ENCODE measurements around the gene NEDD4L.

DNA sequence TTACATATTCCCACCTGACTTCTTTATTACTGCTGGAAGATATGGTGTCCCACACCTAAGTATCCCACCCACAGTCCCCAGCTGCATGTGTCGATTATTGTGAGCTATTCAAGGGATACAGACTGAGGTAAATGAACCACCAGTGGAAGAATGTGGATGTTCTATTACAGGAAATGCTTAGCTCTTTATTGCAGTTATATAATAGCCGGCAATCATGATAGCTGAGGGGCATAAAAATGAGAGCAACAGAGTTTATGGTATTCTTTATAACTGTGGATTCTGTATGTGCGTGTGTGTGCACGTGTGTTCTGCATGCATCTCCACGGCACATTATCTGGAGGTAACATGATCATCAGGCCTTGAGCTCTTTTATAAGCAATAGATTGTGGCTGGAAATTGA lies 198.9 kb downstream of the NEDD4L start:
- TF ChIP-seq EZH2 (IDR thresholded peaks at IDR 0.05; ENCODE audit: low read depth) = no peak
- no peak for TF ChIP-seq CTCF (conservative IDR thresholded peaks at IDR 0.05)

Measured in PC-9 (cell line).